HepG2 (cell line): ENCODE data around the gene NANOS1. TPM values are rescaled to one million over a fixed set of nuclear protein-coding genes. Genes with fewer than 3 reads are reported as not detected.

Experiments used
- HOXA7 ChIP-seq: sonication (generic); formaldehyde crosslinking; IDR thresholded peaks from 2 replicates; pipeline ENCODE4 v1.8.1; 2022; ENCODE audit warnings: mild to moderate bottlenecking, missing genetic modification reagents, moderate library complexity
- PAF1 ChIP-seq: IDR thresholded peaks from 2 replicates; pipeline ENCODE4 v1.6.1; 2016; ENCODE audit warnings: missing genetic modification reagents, missing compliant biosample characterization
- PATZ1 ChIP-seq: sonication (generic); formaldehyde crosslinking; IDR thresholded peaks from 2 replicates; pipeline ENCODE4 v1.4.0; 2020; ENCODE audit warnings: missing genetic modification reagents
- RAD21 ChIP-seq: fragments of 450-650 bp; formaldehyde crosslinking; IDR thresholded peaks from 2 replicates; pipeline ENCODE4 v1.5.0; 2020; ENCODE audit warnings: mild to moderate bottlenecking
- STAG1 ChIP-seq: sonication (generic); formaldehyde crosslinking; IDR thresholded peaks from 2 replicates; pipeline ENCODE4 v1.4.0; 2020; ENCODE audit warnings: missing genetic modification reagents
- USF2 ChIP-seq, 2 experiments: sonication (generic) in 1 of 2; formaldehyde crosslinking in 1 of 2; IDR thresholded peaks; 2 replicates each; pipeline versions ENCODE4 v1.5.1 to v1.6.1; 2011 to 2020; ENCODE audit warnings: borderline replicate concordance in 1 of 2, low read depth in 1 of 2, low read length in 1 of 2, mild to moderate bottlenecking in 1 of 2, missing genetic modification reagents in 1 of 2, moderate library complexity in 1 of 2
- ZFY ChIP-seq: sonication (generic); formaldehyde crosslinking; IDR thresholded peaks from 2 replicates; pipeline ENCODE4 v1.4.0; 2020; ENCODE audit warnings: missing genetic modification reagents
- ZHX2 ChIP-seq, 2 experiments: sonication (generic) in 1 of 2; formaldehyde crosslinking in 1 of 2; IDR thresholded peaks; 2 replicates each; pipeline versions ENCODE4 v1.6.1 to v1.9.0; 2014 to 2022; ENCODE audit warnings: antibody characterized with exemption in 1 of 2, borderline replicate concordance in 1 of 2, inconsistent platforms in 1 of 2, low read depth in 1 of 2, missing genetic modification reagents in 1 of 2
- ZNF367 ChIP-seq: sonication (generic); formaldehyde crosslinking; IDR thresholded peaks from 2 replicates; pipeline ENCODE4 v1.4.0; 2020; ENCODE audit warnings: missing genetic modification reagents, borderline replicate concordance
- ZNF589 ChIP-seq: sonication (generic); formaldehyde crosslinking; conservative IDR thresholded peaks from 2 replicates; pipeline ENCODE4 v1.8.0; 2022; ENCODE audit warnings: mild to moderate bottlenecking, moderate library complexity, missing genetic modification reagents
- ZNF619 ChIP-seq: sonication (generic); formaldehyde crosslinking; IDR thresholded peaks from 2 replicates; pipeline ENCODE4 v1.4.0; 2020; ENCODE audit warnings: mild to moderate bottlenecking, missing genetic modification reagents
- ZNF777 ChIP-seq: sonication (generic); formaldehyde crosslinking; IDR thresholded peaks from 2 replicates; pipeline ENCODE4 v1.4.0; 2020; ENCODE audit warnings: missing genetic modification reagents
- polyA plus RNA-seq, 8 experiments: library from polyadenylated mRNA; depleted of rRNA in 3 of 8; stranded (reverse) in 7 of 8; unstranded in 1 of 8; fragments of >200 nt; fragmentation: Illumina TruSeq in 4 of 8; extraction: Trizol in 4 of 8; gene quantifications; 2 replicates each; pipeline versions ENCODE4 v1.2.1 to v1.2.3, GENCODE V29; 2011 to 2016; ENCODE audit warnings: low read depth in 4 of 8, missing spikeins in 1 of 8, mixed read lengths in 1 of 8; ENCODE audit not compliant: insufficient read depth in 1 of 8
- total RNA-seq, 5 experiments: library from RNA; depleted of rRNA; stranded (reverse); fragments of >200 nt; fragmentation: Illumina TruSeq; extraction: Trizol; gene quantifications; 2 replicates each; pipeline ENCODE4 v1.2.3, GENCODE V29; 2016; ENCODE audit warnings: low read depth in 1 of 5
- TF ChIP-seq, protein P1 (sequence below): sonication (generic); formaldehyde crosslinking; IDR thresholded peaks from 2 replicates; pipeline ENCODE4 v1.8.1; 2023; ENCODE audit warnings: mild to moderate bottlenecking, missing genetic modification reagents
- TF ChIP-seq, protein P2 (sequence below): sonication (generic); formaldehyde crosslinking; IDR thresholded peaks from 2 replicates; pipeline ENCODE4 v1.4.0; 2020; ENCODE audit warnings: mild to moderate bottlenecking, missing genetic modification reagents

NANOS1 gene
- total and polyA plus RNA-seq, 2 of the 13 experiments (the other 11 are each of a cell fraction or from before 2014, with no cell fraction given) = 1.7 to 2.2 TPM

DNA sequence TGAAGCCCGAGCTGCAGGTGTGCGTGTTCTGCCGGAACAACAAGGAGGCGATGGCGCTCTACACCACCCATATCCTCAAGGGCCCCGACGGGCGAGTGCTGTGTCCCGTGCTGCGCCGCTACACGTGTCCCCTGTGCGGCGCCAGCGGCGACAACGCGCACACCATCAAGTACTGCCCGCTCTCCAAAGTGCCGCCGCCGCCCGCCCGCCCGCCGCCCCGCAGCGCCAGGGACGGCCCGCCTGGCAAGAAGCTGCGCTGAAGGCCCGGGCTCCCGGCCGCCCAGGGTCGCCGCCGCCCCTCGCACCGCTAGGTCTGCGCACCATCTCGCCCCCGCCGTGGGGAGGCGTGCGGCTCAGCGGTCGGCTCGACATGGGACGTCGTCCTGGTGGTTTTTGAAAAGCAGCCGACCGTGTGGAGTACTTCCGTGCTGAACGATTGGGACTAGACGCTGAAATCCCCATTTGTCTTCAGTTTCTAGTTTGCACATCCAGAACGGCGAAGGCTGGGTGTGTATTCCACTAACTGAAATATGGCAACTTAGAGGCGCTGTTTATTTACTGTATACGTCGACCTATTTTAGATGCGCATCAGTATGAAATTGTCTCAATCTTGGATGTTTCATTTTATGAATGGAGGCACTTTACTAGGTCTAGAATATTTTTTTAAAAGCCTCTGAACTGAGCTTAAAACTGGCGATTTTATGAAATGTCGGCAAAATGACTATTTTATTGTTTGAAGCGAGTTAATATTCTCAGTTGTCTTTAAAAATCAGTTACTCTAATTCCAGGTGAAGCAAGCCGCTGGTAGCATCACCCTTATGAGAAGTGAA lies 1.1 kb downstream of the NANOS1 start (continued):
- TF ChIP-seq, protein P1, sequence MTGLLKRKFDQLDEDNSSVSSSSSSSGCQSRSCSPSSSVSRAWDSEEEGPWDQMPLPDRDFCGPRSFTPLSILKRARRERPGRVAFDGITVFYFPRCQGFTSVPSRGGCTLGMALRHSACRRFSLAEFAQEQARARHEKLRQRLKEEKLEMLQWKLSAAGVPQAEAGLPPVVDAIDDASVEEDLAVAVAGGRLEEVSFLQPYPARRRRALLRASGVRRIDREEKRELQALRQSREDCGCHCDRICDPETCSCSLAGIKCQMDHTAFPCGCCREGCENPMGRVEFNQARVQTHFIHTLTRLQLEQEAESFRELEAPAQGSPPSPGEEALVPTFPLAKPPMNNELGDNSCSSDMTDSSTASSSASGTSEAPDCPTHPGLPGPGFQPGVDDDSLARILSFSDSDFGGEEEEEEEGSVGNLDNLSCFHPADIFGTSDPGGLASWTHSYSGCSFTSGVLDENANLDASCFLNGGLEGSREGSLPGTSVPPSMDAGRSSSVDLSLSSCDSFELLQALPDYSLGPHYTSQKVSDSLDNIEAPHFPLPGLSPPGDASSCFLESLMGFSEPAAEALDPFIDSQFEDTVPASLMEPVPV (CRISPR knock-in tag) = no peak; the same call in 1 of the 2 replicates
- no peak for TF ChIP-seq ZHX2 (IDR thresholded peaks at IDR 0.05; ENCODE audit: low read depth)
- TF ChIP-seq ZHX2 (CRISPR knock-in tag; IDR thresholded peaks at IDR 0.05; ENCODE audit: borderline replicate concordance) = 0 out of 2 replicates have a peak, but pooled peaks have one; percentile 6
- no peak for TF ChIP-seq ZNF367 (CRISPR knock-in tag)
- TF ChIP-seq ZNF589 (CRISPR knock-in tag) = 0 out of 2 replicates have a peak, but pooled peaks have one; percentile 50
- peak; percentile 63; the same call in 1 of the 2 replicates for TF ChIP-seq PATZ1 (CRISPR knock-in tag)
- peak; percentile 5; the same call in 1 of the 2 replicates for TF ChIP-seq STAG1 (CRISPR knock-in tag)
- no peak for TF ChIP-seq ZNF619 (CRISPR knock-in tag)
- TF ChIP-seq HOXA7 (CRISPR knock-in tag) = no peak
- TF ChIP-seq ZNF777 (CRISPR knock-in tag) = peak; percentile 97
- TF ChIP-seq PAF1 (CRISPR knock-in tag) = no peak; the same call in none of the 2 replicates
- no peak for TF ChIP-seq USF2 (IDR thresholded peaks at IDR 0.05; ENCODE audit: low read depth, low read length)
- no peak for TF ChIP-seq USF2 (CRISPR knock-in tag; IDR thresholded peaks at IDR 0.05; ENCODE audit: borderline replicate concordance)
- TF ChIP-seq, protein P2, sequence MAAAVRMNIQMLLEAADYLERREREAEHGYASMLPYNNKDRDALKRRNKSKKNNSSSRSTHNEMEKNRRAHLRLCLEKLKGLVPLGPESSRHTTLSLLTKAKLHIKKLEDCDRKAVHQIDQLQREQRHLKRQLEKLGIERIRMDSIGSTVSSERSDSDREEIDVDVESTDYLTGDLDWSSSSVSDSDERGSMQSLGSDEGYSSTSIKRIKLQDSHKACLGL = peak; percentile 77; the same call in 1 of the 2 replicates
- TF ChIP-seq RAD21 (CRISPR knock-in tag) = no peak; the same call in none of the 2 replicates
- no peak; the same call in none of the 2 replicates for TF ChIP-seq ZFY (CRISPR knock-in tag)
